HEK293T (cell line): ENCODE measurements around the gene LRRC27.
"Not testable (repeated sequence)": the region's sequence is repeated elsewhere in the genome, so short reads cannot be mapped to it uniquely, and the experiment has no call there.

Source experiments
- CTCF ChIA-PET: fragments of 350-600 bp; formaldehyde crosslinking; extraction: SDS; loops from one replicate; lab custom pipeline; 2021; ENCODE audit warnings: antibody characterized with exemption, inconsistent platforms; lab: Yijun Ruan, JAX
- POLR2A ChIA-PET: fragments of 350-600 bp; formaldehyde crosslinking; extraction: SDS; loops from one replicate; lab custom pipeline; 2020; ENCODE audit warnings: antibody characterized with exemption, inconsistent platforms; lab: Yijun Ruan, JAX
- DNase-seq: peaks from one replicate; pipeline ENCODE4 v3.0.0; 2012; ENCODE audit warnings: mixed read lengths; ENCODE audit errors: extremely low spot score
- ARNT ChIP-seq: fragments of 450-650 bp; IDR thresholded peaks from 2 replicates; pipeline ENCODE4 v1.6.1; 2017; ENCODE audit warnings: mild to moderate bottlenecking
- BHLHE40 ChIP-seq: fragments of 450-650 bp; IDR thresholded peaks from 2 replicates; pipeline ENCODE4 v1.6.1; 2016; ENCODE audit warnings: mild to moderate bottlenecking, moderate library complexity, borderline replicate concordance
- CTBP1 ChIP-seq: fragments of 450-650 bp; IDR thresholded peaks from 2 replicates; pipeline ENCODE4 v1.6.1; 2016; ENCODE audit warnings: borderline replicate concordance
- ELF4 ChIP-seq: fragments of 450-650 bp; IDR thresholded peaks from 2 replicates; pipeline ENCODE4 v1.6.1; 2017; ENCODE audit warnings: antibody characterized with exemption
- FOXA1 ChIP-seq: fragments of 450-650 bp; IDR thresholded peaks from 2 replicates; pipeline ENCODE4 v1.6.1; 2016; ENCODE audit warnings: mild to moderate bottlenecking
- FOXK2 ChIP-seq: fragments of 450-650 bp; IDR thresholded peaks from 2 replicates; pipeline ENCODE4 v1.6.1; 2016; ENCODE audit warnings: mild to moderate bottlenecking
- FOXM1 ChIP-seq: fragments of 450-650 bp; IDR thresholded peaks from 2 replicates; pipeline ENCODE4 v1.6.1; 2017; ENCODE audit warnings: mild to moderate bottlenecking, borderline replicate concordance
- HDGF ChIP-seq: fragments of 450-650 bp; IDR thresholded peaks from 2 replicates; pipeline ENCODE4 v1.6.1; 2017; ENCODE audit warnings: antibody characterized with exemption, borderline replicate concordance
- L3MBTL2 ChIP-seq: fragments of 450-650 bp; conservative IDR thresholded peaks from 2 replicates; pipeline ENCODE4 v1.6.1; 2016; ENCODE audit warnings: mild to moderate bottlenecking
- LEF1 ChIP-seq: fragments of 450-650 bp; IDR thresholded peaks from 2 replicates; pipeline ENCODE4 v1.6.1; 2017; ENCODE audit warnings: mild to moderate bottlenecking, borderline replicate concordance
- NFRKB ChIP-seq: fragments of 450-650 bp; IDR thresholded peaks from 2 replicates; pipeline ENCODE4 v1.6.1; 2016; ENCODE audit warnings: mild to moderate bottlenecking, moderate library complexity
- PKNOX1 ChIP-seq: fragments of 450-650 bp; IDR thresholded peaks from 2 replicates; pipeline ENCODE4 v1.6.1; 2016
- SP1 ChIP-seq: fragments of 450-650 bp; IDR thresholded peaks from 2 replicates; pipeline ENCODE4 v1.6.1; 2017
- SUZ12 ChIP-seq: fragments of 450-650 bp; IDR thresholded peaks from 2 replicates; pipeline ENCODE4 v1.6.1; 2016; ENCODE audit warnings: mild to moderate bottlenecking
- TARDBP ChIP-seq: fragments of 450-650 bp; IDR thresholded peaks from 2 replicates; pipeline ENCODE4 v1.6.1; 2016
- ZNF384 ChIP-seq: fragments of 450-650 bp; IDR thresholded peaks from 2 replicates; pipeline ENCODE4 v1.6.1; 2016

Gene LRRC27

GRCh38 chr10:132376394-132376851 is 44.4 kb downstream of the LRRC27 start:
- ChIA-PET CTCF (interaction anchor here (0.6 kb wide), 1 partner anchor 11 kb away, joined by 3 read pairs; no protein-coding TSS in a partner anchor), POLR2A (no interaction called here)
- DNase-seq: no peak
- TF ChIP-seq CTBP1: no peak
- TF ChIP-seq FOXK2: no peak
- TF ChIP-seq TARDBP: no peak

- POLR2A ChIA-PET: no interaction called here
- DNase-seq: no peak
- TF ChIP-seq ARNT (no peak), HDGF (no peak), ZNF384 (no peak), SUZ12 (no peak), PKNOX1 (no peak), FOXA1 (no peak), LEF1 (no peak), FOXM1 (no peak), CTBP1 (no peak), L3MBTL2 (no peak), NFRKB (no peak), FOXK2 (no peak), ELF4 (no peak), SP1 (no peak), TARDBP (no peak), BHLHE40 (no peak)
These were observed 45.3 kb downstream of the LRRC27 start for GRCh38 chr10:132377326-132377725.

GRCh38 chr10:132379026-132379425 is 47.0 kb downstream of the LRRC27 start:
- DNase-seq, CTCF ChIA-PET, POLR2A ChIA-PET: not testable (repeated sequence)

More at GRCh38 chr10:132377326-132377725, 45.3 kb downstream of the LRRC27 start:
- CTCF ChIA-PET: no interaction called here

- DNase-seq, CTCF ChIA-PET, POLR2A ChIA-PET: not testable (repeated sequence)
These were observed 49.0 kb downstream of the LRRC27 start for GRCh38 chr10:132380986-132381385.

GRCh38 chr10:132381741-132382140 is 49.7 kb downstream of the LRRC27 start:
- TF ChIP-seq CTBP1: no peak
- no peak for TF ChIP-seq L3MBTL2
- TF ChIP-seq FOXA1: no peak
- TF ChIP-seq PKNOX1: no peak
- TF ChIP-seq TARDBP: no peak
- TF ChIP-seq NFRKB: no peak
- TF ChIP-seq ARNT: no peak
- TF ChIP-seq FOXM1: no peak
- TF ChIP-seq SP1: no peak
- no peak for TF ChIP-seq LEF1
- TF ChIP-seq SUZ12: no peak
- no peak for TF ChIP-seq BHLHE40
- POLR2A ChIA-PET: no interaction called here
- DNase-seq: no peak
- CTCF ChIA-PET: no interaction called here

- DNase-seq: no peak
- ChIA-PET POLR2A (no interaction called here), CTCF (no interaction called here)
- TF ChIP-seq HDGF (no peak), ELF4 (no peak), FOXA1 (no peak), CTBP1 (no peak), TARDBP (no peak), L3MBTL2 (no peak), FOXM1 (no peak), SUZ12 (no peak), ZNF384 (no peak)
These were observed 50.4 kb downstream of the LRRC27 start for GRCh38 chr10:132382231-132382922.

- no peak for DNase-seq
- CTCF ChIA-PET: no interaction called here
- POLR2A ChIA-PET: no interaction called here
- TF ChIP-seq NFRKB (no peak), FOXM1 (no peak), L3MBTL2 (no peak), HDGF (no peak), SP1 (no peak), LEF1 (no peak), ELF4 (no peak), ZNF384 (no peak), FOXA1 (no peak), FOXK2 (no peak), ARNT (no peak)
These were observed 51.1 kb downstream of the LRRC27 start for GRCh38 chr10:132383101-132383500.

GRCh38 chr10:132383751-132384196 is 51.8 kb downstream of the LRRC27 start:
- POLR2A ChIA-PET: no interaction called here
- CTCF ChIA-PET: no interaction called here
- DNase-seq: no peak
- no peak for TF ChIP-seq FOXM1
- TF ChIP-seq FOXA1: no peak
- no peak for TF ChIP-seq HDGF
- no peak for TF ChIP-seq CTBP1
- no peak for TF ChIP-seq SP1
- TF ChIP-seq NFRKB: no peak
- TF ChIP-seq ARNT: no peak
- TF ChIP-seq ELF4: no peak
- no peak for TF ChIP-seq TARDBP
- no peak for TF ChIP-seq LEF1
